HG03354 (cell line): ENCODE results near the gene EHMT1.
"Not testable (repeated sequence)": the region's sequence is repeated elsewhere in the genome, so short reads cannot be mapped to it uniquely, and the experiment has no call there.

Source experiments
- ATAC-seq: cut with Tn5 transposase; IDR thresholded peaks from one replicate; pipeline ENCODE4 v1.9.1; 2021; ENCODE audit warnings: mild to moderate bottlenecking; ENCODE audit not compliant: unreplicated experiment, poor library complexity, severe bottlenecking

Gene EHMT1

DNA sequence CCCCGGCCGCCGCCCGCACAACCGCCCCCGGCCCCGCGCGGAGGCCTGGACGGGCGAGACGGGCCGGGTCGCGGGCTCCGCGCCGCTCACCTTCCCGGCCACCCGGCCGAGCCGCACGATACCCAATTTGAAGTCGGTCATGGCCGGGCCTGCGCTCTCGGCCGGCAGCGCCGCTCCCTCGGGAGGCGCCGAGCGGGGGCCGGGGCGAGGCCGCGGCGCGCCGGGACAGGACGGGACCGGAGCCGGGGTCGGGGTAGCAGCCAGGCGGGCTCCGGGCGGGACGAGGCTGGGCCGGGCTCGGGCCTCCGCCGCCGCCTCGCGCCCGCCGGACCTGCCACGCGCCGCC lies 28.7 kb upstream of the EHMT1 start:
- no peak for ATAC-seq

DNA sequence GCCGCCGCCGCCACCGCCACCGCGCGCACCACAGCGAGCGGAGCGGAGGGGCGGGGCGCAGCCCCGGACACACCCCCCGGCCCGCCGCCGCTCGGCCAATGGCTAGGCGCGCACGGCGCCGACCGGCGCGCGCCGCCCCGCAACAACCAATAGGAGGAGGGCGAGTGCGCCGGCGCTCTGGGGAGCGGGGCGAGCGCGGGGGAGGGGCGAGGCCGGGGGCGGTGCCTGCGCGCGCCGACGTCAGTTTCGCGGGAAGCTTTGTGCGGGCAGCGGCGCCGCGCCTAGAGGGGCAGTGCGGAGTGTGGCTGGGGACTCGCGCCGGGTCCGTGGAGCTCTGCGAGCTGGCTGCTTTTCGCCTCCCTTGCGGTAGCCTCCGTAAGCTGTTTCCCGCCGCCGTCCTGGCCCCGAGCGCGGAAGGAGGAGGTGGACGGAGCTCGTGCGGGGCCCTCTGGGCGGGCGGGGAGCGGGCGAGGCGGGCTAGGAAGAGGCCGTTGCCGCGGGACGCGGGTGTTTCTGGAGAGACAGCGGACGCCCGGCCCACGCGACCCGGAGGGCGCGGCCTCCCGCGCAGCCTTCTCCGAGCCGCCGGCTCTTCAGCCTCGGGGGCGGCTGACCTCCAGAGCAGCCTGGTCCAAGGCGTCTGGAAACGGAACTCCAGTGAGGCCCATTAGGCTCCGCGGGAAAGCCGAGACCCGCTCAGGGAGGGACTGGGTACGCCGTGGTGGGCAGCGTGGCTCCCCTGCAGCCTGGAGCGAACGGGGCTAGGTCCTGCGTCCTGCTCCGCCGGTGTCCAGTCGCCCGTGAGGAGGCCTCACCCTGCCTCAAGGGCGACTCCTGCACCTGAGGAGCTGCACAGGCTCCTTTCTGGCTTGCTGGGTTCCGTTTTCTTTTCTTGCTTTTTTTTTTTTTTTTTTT lies 28.1 kb upstream of the EHMT1 start, which contains the start of gene ZMYND19:
Gene ZMYND19 (minus strand): TSS at position 44 of the 915 bp plus-strand sequence. CDS start 249 bp downstream, outside the sequence.
- peak; percentile 82 for ATAC-seq

- ATAC-seq, result no peak
Measured at GRCh38 chr9:137592767-137593166, 26.0 kb upstream of the EHMT1 start.

DNA sequence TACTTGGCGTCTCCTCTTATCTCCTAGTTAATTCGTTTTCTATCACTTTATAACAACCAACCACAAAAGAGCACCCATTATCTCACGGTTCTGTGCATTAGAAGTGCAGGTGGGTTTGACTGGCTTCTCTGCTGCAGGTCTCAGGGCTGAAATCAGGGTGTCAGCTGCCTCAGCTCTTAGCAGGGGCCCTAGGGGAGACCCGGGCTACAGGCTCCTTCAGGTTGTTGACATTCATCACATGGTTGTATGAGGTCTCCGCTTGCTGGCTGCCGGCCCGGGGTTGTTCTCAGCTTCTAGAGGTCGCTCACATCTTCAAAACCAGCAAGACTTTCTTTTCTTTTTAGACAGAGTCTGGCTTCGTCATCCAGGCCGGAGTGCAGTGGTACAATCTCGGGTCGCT lies 25.6 kb upstream of the EHMT1 start:
- no peak for ATAC-seq

GRCh38 chr9:137596577-137596976 lies 22.2 kb upstream of the EHMT1 start:
- ATAC-seq, result not testable (repeated sequence)

- no peak for ATAC-seq
Measured at GRCh38 chr9:137598943-137599342, 19.9 kb upstream of the EHMT1 start.

DNA sequence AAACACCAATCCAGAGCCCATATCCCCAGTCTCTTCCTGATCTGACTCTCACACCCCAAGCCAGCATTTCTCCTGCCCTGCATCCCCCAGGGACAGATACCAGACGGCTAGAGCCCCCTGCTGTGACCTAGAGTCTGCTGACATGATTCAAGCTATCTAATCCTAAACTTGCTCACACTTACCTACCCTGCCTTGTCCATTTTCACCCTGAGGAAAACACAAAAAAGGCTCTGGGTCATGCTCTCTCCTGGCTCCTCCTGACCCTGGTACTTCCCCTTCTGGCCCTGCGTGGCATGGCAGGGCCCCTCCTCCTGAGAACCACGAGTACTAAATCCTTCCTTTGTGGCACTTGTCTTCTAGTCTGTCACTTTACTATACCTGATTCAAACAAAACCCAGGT lies 16.1 kb upstream of the EHMT1 start:
- no peak for ATAC-seq

- ATAC-seq, result no peak
Measured at GRCh38 chr9:137603879-137604278, 14.9 kb upstream of the EHMT1 start.

GRCh38 chr9:137604345-137605086 lies 14.3 kb upstream of the EHMT1 start:
- no peak for ATAC-seq

DNA sequence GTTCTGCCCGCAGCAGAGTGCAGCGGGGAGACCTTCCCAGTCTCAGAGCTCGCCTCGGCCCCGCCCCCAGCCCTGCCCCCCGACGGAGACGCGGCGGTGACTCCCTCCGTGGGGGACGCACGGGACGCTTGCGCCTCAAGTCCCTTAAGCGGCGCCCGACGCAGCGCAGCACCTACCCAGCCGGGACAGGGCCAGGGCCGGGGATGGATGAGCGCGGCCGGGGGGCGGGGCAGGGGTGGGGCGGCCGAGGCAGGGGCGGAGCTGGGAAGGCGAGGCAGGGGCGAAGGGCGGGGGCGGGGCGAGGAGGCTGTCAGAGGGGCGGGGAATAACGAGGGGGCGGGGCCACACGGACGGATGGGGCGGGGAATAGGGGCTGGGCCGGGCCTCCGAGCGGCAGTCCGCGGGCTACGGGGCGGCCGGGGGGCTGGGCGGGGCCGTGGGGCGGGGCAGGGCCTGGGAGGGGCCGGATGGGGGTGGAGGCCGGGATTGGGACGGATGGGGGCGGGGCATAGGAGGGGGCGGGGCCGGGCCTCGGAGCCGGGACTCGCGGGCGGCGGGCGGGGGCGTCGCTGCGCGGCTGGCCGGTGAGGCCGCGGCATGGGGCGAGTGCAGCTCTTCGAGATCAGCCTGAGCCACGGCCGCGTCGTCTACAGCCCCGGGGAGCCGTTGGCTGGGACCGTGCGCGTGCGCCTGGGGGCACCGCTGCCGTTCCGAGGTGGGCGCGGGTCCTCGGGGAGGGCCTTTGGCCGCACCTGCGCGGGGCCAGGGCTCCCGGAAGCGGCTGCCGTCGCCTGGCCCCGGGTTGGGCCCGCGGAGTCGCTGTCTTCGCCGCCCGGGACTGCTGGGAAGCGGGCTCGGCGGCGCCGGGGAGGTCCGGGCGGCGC lies 13.4 kb upstream of the EHMT1 start, which contains the start of gene ARRDC1:
Gene ARRDC1 (plus strand): TSS at position 566 of the 884 bp plus-strand sequence. CDS start 32 bp downstream, at position 598.
- ATAC-seq, result peak; percentile 70

GRCh38 chr9:137606005-137606621 lies 12.7 kb upstream of the EHMT1 start:
- no peak for ATAC-seq

DNA sequence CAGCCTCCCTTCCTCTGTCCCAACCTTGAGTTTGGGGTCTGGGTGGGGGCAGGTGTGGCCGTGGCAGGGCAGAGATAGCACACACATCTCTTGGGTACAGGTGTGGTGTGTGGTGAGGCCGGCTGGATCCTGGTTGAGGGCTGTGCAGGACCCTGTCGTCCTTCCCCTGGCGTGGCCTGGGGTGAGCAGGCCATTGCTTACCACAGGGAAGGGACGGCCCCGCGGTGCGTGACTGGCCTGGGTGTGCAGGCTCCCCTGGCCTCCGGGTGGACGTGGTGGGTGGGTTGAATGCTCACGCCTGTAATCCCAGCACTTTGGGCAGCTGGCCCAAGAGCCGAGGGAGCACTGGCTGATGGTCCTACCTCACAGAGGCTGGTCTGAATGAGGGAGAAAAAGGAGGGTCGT lies 12.1 kb upstream of the EHMT1 start:
- ATAC-seq, result no peak

- ATAC-seq, result no peak
Measured at GRCh38 chr9:137607141-137607857, 11.5 kb upstream of the EHMT1 start.

GRCh38 chr9:137610944-137611343 lies 7.9 kb upstream of the EHMT1 start:
- no peak for ATAC-seq

- ATAC-seq, result no peak
Measured at GRCh38 chr9:137611623-137612609, 6.9 kb upstream of the EHMT1 start.

GRCh38 chr9:137612741-137613142 lies 6.1 kb upstream of the EHMT1 start:
- ATAC-seq, result no peak

- no peak for ATAC-seq
Measured at GRCh38 chr9:137613259-137613658, 5.5 kb upstream of the EHMT1 start.
